HG03520 (cell line): ENCODE data around the gene PACRG.

ENCODE experiments used
- ATAC-seq: cut with Tn5 transposase; IDR thresholded peaks from one replicate; pipeline ENCODE4 v1.9.1; 2021; ENCODE audit warnings: mild to moderate bottlenecking, moderate library complexity; ENCODE audit not compliant: unreplicated experiment

The PACRG gene

DNA sequence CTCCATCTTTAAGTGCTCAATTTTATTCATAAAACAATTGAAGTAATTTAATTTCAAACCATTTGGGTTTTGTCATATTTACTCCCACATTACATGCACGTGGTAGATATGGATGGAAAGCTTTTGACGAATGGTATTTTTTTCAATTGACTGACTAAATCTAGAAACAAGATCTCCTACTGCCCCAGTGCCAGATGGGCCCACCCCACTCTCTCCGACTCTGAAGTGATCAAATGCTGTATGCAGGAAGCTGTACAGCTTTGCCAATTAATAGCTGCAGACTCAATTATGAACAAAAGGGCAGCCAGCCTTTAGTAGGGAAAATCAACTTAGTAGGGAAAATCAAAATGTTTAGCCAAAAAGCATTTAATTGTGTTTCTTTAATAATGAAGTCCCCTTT lies 46.2 kb downstream of the PACRG start:
- ATAC-seq = no peak

DNA sequence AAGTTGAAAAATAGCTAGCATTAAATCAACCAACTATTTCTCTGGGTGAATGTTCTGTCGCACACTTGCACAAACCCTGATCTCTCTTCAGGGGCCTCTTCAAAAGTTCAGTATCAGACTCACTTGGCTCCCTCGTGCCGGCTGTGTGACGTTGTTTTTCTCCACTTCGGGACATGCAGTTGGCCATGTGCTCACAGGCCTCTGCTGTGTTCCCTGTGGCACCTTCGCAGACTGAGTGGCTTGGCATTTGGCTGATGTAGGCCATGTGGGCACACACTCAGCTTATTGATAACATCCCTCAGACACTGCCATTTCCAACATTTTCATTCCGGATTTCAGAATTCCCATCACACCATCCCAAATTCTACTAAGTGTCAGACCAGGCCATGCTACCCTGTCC lies 49.3 kb downstream of the PACRG start:
- ATAC-seq = no peak

DNA sequence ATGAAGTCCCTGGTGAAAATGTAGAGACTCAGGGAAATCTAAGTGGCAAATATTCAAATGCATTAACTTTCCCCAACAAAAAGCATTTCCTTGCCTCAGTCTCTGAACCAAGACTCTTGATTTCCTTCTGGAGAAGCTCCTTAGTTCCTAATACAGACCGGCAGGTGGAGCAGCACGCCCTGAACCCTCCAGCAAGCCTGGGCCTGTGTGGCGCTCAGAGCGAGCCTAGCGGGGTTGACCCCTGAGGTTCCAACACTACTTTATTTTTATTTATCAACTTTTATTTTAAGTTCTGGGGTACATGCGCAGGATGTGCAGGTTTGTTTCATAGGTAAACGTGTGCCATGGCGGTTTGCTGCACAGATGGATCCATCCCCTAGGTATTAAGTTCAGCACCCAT lies 50.8 kb downstream of the PACRG start:
- no peak for ATAC-seq

DNA sequence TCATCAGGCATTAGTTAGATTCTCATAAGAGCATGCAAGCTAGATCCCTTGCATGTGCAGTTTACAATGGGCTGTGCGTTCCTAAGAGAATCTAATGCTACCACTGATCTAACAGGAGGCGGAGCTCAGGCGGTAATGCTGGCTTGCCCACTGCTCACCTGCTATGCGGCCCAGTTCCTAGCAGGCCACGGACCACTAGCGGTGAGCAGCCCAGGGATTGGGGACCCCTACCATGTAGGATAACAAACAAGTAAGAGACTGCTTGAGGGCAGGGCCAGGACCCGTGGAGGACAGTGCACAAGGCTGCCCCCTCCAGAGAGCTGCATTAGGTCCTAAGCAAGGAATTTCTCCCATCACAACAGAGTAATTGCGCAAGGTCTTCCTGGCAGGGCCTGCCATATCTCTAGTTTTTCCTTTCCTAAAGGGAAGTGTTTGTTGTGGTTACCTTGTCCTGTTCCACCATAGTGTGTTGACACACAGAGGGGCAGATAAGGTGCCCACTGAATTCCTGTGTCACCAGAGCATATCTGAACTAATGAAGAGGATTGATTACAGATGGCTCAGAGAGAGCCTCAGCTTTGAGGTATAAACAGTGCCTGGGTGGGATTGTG lies 58.0 kb downstream of the PACRG start:
- ATAC-seq = no peak

DNA sequence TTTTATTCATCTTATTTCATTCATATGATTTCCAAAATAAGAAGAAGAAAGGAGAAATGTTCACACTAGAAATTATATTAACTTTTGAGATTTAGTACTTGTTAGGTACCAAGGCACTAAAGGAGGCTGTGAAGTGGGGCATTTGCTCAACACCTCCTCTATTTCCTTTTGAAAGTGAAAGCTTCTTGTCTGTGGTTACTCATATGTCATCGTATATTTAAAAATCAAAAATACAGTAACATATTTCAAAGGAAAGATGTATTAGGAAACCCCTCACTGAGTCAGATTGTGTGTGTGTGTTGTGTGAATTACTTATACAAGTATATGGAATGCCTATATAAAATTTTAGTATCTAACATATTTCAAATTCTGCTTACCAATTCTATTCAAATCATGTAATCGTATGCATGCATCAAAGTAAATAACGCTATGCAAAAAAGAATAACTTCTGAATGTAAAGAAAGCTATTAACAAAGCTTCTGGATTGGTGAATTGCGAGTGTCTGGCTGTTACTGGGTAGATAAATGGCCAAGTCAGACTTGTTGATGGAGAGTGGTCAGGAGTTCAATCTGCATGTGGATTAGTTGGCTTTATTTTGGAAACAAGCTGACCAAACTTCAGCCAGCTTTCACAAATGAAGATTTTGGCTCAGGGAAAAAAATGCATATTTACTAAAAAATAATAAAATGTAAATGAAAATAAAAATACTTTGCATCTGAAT lies 70.9 kb downstream of the PACRG start:
- no peak for ATAC-seq

DNA sequence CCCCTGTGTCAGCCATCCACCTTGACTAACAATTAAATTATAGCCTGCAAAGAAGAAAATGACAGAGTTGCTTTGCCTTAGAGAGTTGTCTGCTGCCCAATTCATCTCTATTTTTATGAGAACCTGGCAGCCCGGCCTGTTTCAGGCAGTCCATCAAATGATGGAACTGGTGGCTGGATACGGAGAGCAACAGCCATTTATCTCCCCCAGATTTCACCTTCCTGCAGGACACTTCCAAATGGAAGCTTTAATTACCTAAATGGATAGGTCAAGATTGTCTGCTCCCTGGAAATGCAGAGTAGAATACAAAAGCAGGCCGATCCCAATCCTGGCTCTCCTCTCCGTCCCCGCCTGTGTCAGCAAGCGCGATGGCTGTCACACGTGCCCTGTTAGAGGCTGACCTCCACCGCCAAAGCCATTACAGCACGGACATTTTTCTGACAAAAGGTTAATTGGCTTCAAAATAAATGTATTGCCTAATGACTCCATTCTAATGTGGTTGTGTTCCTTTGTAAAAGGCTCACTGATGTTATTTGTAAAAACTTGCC lies 86.7 kb downstream of the PACRG start:
- ATAC-seq = no peak

DNA sequence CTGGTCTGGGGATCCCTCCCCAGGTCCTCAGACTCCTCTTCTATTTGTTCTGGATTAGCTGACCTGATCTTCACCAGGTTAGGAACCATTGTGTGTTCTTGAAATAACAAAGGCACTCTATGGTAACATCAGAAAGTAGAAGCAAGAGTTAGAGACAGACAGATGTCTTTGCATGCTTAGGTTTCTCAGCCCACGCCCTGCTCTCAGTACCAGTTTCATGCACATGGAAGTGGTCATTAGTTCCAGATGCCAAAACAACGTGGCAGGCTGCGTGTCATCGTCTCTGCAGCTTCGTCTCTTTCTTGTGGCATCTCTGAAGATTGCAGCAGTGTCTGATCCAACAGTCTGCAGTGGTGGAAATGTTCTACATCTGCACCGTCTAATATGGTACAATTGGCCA lies 89.4 kb downstream of the PACRG start:
- peak; percentile 75 for ATAC-seq

DNA sequence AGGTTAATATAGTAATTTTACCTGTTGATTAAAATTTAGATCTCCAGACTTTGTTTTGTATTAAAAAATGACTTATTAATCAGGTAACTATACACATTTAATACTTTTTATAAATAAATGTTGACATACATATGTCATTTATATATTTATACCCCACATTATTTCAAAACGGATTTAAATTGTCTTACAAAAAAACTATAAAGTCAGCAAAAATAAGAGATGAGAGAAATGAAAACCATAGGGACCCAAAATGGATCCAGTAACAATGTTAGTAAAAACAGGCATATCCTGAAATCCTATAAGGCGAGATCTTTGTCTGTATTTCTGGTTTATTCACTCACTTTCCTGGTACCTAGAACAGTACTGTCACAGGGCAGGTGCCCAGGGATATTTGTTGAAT lies 91.5 kb downstream of the PACRG start:
- no peak for ATAC-seq

DNA sequence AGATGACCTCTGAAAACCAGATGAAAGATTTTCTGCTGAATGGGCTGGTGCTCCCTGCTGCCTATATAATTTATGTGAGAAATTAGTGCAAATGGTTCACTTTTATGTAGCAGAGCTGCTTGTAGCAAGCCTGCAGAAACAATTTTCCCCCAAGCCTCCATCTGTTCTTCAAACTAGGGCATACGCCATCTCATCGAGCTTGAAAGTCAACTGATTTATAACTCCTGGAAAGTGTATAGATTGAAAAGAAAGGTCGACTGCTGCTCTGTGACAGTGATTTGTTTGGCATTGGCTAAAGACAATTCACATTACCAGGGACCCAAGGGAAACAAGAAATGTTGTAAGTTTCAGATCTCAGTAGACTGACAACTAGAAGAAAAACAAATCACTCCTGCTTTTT lies 93.3 kb downstream of the PACRG start:
- ATAC-seq = no peak

DNA sequence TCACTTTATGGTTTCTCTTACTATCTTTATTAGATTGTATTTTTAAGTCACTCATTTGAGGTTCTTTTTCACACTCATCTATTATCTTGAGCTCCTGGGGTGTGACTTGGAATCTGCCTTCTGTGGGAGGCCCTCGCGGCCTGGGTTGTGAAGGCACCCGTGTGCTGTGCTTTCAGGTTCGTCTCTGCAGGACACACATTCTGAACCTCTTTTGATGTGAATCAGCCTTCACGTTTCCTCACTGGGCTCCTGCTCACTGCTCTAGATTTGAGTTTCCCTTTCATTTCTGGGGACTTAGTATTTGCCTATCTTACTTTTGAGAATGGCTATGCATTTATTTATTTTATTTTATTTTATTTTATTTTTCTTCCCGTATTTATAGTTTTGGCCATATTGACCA lies 97.8 kb downstream of the PACRG start:
- no peak for ATAC-seq

DNA sequence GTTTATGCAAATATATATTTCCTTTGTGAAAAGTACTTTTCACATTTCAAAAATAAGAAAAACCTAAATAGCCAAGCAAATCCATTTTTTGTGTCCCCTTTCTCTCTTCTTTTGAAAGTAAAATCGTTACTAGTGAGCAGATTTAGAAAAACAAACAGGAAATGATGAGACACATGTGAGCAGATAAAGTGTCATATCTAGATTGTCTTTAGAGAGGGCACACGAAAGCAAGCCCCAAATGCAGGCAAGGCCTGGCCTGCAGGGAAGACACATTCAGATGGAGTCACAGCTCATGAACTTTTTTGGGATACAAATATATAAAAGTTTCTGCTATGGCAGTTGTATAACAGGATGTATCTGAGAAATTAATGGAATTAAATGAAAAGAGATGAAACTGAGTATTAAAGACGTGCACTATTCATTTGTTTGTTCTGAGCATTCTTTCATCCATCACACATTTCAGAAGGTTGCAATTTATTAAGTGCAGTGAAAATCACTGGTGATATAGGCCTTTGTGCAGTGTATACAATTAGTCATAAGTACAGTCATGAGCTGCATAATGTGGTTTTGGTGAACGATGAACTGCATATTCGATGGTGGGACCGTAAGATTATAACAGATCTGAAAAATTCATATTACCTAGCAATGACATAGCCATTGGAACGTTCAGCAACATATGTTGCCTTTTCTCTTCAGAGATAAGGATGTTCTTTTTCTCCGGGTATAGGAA lies 101.4 kb downstream of the PACRG start:
- no peak for ATAC-seq

DNA sequence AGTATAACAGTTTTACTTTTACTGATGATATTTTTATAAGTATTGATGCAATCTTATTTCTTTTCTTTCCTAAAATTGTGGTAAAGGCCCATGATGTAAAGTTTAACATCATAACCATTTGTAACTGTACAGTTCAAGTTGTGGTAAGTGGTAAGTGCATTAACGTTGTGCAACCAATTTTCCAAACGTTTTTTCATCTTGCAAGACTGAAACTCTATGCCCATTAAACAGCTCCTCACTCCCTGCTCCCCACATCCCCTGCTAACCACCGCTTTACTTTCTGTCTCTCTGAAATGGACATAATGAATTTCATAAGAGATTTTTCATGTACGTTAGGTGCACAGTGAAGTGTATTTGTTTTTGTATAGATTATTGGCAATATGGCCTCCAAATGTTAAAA lies 106.0 kb downstream of the PACRG start:
- ATAC-seq = no peak

DNA sequence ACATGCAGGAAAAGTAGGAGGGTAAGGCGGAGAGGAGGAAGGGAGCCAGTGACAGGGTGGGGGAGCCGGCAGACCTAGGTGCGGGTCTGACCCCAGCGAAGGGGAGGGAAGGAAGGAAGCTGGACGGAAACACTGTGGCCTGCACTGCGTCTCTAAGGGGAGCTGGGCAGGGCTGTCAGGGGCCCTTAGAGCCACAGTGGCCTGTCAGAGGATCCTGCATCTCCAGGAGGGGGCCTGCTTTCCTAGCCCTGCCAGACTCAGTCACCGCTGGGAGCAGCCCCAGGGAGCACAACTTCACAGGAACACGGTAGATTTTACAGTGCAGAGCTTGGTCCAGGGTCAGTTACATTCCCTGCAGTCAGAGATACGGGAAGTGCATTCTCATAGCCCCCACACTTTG lies 118.2 kb downstream of the PACRG start:
- ATAC-seq = no peak

DNA sequence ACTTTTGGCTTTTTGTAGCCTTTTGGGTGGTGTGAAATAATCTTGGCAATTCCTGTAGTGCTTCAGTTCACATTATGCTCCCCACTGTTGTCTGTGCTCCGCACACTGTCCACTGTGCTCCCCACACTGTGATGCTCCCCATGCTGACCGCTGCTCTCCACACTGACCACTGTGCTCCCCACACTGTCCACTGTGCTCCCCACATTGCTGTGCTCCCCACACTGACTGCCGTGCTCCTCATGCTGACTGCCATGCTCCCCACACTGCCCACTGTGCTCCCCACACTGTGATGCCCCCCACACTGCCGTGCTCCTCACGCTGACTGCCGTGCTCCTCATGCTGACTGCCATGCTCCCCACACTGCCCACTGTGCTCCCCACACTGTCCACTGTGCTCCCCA lies 118.9 kb downstream of the PACRG start:
- no peak for ATAC-seq

DNA sequence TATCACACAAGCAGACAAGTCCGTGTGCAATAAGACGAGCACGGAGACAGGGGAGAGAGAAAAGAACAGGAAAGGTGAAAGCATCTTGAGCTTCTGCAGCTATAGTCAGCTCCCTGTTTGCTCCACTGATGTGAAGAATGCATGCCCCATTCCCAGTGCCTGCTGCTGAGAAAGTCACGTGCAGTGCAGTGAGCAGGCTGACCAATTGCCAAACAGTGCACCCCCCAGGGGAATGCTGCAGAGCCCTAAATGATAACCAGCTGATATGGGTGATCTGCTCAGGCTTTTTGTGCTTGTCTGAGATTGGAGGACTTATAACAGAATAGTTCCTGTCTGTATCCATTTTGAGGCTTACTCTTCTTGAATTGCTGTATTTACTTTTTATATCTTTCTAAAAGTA lies 121.5 kb downstream of the PACRG start:
- no peak for ATAC-seq

DNA sequence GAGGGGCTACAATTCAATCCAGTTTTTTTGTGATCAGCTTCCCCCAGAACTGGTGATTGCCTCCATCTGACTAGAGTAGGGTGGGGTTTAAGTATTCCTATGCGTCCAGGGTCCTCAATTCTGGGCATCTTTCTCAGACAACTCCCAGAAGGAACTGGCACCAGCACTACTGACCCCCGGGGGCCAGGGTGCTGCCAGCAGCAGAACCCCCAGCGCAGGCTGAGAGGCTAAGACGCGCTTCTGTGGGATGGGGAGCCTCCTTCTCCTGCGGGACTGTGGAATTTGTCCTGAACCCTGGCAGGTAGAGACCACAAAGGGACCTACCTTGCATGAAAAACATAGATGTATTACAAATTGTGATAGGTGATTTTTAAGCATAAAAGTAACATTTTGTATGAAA lies 124.4 kb downstream of the PACRG start:
- no peak for ATAC-seq

DNA sequence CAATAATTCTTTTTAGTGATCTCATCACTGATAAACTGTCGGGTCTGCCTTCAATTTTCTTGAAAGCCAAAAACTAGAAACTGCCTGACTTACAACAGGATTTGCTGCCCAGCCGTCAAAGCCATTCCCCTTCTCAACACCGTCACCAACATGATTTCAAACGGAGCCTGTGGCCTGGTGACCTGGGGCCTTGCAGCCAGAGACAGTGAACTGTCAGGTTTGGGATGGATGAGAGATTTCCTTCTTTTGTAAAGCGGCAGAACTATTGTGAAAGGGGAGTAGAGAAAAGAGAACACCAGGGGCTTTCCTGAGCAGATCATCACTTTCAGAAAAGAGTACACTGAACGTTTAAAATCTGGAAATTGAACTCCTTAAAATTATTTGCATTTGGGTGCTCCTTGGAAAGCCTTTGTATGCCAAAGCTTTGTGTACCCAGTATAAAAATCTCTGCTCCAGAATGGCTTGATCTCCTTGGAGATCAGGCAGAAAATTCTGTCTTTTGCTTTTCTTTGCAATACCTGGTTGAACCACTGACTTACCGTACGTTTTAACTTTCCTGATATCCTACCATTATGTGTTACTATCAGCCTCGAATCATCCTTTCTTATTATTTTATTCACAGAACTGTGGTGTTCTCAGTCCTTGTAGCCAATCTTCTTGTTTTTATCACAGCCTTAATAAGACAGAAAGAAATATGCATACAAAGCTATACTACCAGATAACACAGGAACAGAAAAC lies 125.2 kb downstream of the PACRG start:
- no peak for ATAC-seq

DNA sequence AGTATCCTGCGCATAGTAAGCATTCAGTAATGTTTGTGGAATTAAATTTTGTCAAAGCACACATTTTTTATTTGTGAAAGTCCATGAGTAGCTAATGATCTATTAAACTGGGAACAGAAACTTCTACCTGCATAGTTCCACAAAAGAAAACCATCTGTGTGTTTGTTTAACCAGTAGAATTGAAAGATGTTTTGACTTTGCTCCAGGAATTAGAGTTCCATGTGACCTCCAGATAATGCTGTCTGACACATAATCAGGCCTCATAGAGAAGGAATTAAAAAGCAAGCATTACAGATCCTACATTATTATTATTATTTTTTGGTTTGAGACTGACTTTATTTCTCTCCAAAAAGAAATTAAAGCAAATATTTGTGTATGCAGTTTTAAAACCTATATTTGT lies 126.5 kb downstream of the PACRG start:
- ATAC-seq = no peak

DNA sequence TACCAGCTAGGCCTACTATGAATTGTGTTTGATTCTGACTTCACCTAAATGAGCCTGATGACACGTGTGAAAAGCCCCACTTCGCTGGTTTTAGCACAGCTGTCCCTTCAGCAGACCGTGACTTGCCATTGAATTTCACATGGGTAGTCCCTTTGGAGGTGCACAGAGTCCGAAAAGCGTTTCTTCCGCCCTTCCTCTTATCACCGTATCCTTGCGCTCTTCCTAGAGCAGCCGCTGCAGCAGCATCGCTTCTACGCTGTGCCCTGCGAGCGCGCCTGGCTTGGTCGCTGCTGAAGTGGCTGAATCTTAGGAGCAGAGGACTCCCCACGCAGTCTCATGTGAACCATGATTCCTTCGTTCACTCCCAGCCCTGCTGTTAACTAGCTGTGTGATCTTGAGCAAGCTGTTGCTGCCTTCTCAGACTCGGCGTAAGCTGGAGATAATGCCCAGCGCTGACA lies 127.0 kb downstream of the PACRG start:
- ATAC-seq = no peak

DNA sequence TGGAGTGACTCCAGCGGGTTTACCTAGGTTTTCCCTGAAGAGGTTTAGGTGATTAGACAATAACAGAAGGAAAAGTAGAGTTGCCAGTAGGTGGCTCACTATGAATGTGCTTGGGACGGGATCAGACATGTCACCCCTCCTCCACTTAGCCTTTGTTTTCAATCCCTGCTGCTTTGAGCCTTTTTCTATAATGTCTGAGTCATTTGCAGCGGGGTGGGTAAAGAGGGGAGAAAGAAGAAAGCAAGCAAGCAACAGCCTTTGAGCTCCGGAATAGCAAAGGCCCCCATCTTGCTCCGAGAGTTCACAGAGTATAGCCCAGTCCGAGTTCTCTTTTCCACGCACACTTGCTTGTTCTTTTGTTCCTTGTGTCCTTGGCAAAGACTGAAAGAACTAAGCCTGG lies 129.1 kb downstream of the PACRG start:
- ATAC-seq = no peak

DNA sequence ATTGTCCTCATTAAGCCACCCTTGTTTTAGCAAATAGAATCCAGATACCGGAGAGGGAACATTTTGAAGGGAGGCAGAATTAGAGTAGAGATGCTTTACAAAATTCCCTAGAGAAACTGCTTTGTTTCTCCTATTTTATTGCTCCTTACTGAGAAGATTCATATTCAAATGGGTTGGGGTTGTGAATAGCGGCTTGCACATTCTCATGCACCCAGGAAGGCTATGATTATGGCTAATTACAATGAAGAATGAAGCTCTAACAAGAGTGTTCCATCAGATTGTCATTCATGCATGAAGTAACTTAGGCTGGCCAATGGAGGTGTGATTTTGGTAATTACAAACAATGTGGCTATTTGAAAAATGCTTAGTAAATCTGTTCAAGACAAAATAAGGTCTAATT lies 129.6 kb downstream of the PACRG start:
- no peak for ATAC-seq
